GM18907 (cell line): ENCODE measurements around the gene FAM174B.
A peak's percentile ranks its signal among the peaks of the same experiment; 100 is the strongest.

Source experiments
- ATAC-seq: cut with Tn5 transposase; IDR thresholded peaks from one replicate; pipeline ENCODE4 v1.9.1; 2021; ENCODE audit warnings: mild to moderate bottlenecking, moderate library complexity; ENCODE audit not compliant: unreplicated experiment

The FAM174B gene

GRCh38 chr15:92643849-92644815, 11.4 kb downstream of the FAM174B start:
- no peak for ATAC-seq

GRCh38 chr15:92638709-92639365, 16.7 kb downstream of the FAM174B start:
- ATAC-seq = no peak

GRCh38 chr15:92638291-92638708, 17.3 kb downstream of the FAM174B start:
- no peak for ATAC-seq

- ATAC-seq = no peak
Observed at GRCh38 chr15:92637626-92638025, 17.9 kb downstream of the FAM174B start.

- ATAC-seq = no peak
Observed at GRCh38 chr15:92636908-92637481, 18.6 kb downstream of the FAM174B start.

GRCh38 chr15:92636401-92636907, 19.1 kb downstream of the FAM174B start:
- ATAC-seq = no peak

GRCh38 chr15:92634671-92635201, 20.8 kb downstream of the FAM174B start:
- no peak for ATAC-seq

GRCh38 chr15:92634060-92634459, 21.5 kb downstream of the FAM174B start:
- no peak for ATAC-seq

- ATAC-seq = no peak
Observed at GRCh38 chr15:92633418-92633817, 22.2 kb downstream of the FAM174B start.

GRCh38 chr15:92633001-92633400, 22.6 kb downstream of the FAM174B start:
- no peak for ATAC-seq

GRCh38 chr15:92631721-92632120, 23.9 kb downstream of the FAM174B start:
- no peak for ATAC-seq

GRCh38 chr15:92629975-92630626, 25.5 kb downstream of the FAM174B start:
- no peak for ATAC-seq

GRCh38 chr15:92629276-92629974, 26.1 kb downstream of the FAM174B start:
- ATAC-seq = no peak

- ATAC-seq = no peak
Observed at GRCh38 chr15:92627014-92627413, 28.6 kb downstream of the FAM174B start.

- peak; percentile 69 for ATAC-seq
Observed at GRCh38 chr15:92625251-92625980, 30.2 kb downstream of the FAM174B start.

GRCh38 chr15:92624401-92624991, 31.1 kb downstream of the FAM174B start:
- ATAC-seq = no peak

- ATAC-seq = no peak
Observed at GRCh38 chr15:92623435-92623834, 32.1 kb downstream of the FAM174B start.

GRCh38 chr15:92621972-92622533, 33.5 kb downstream of the FAM174B start:
- no peak for ATAC-seq

- ATAC-seq = no peak
Observed at GRCh38 chr15:92620991-92621390, 34.6 kb downstream of the FAM174B start.
